Limb (tissue), 2 donors: ENCODE data around the gene ZBTB48.
A peak's percentile ranks its signal among the peaks of the same experiment; 100 is the strongest.
"Not testable (repeated sequence)": the region's sequence is repeated elsewhere in the genome, so short reads cannot be mapped to it uniquely, and the experiment has no call there.

Source experiments
- DNase-seq, 2 donors: peaks; one replicate each; pipeline ENCODE4 v3.0.0-alpha.2; 2016; ENCODE audit errors: extremely low spot score in 2 of 2

The ZBTB48 gene

GRCh38 chr1:6579374-6580118, at the start of gene ZBTB48:
ZBTB48 (plus strand) TSS chr1:6579994; CDS start chr1:6580610, 616 bp downstream.
- peak; percentile 98 to 100 for DNase-seq

GRCh38 chr1:6530504-6531160, 49.2 kb upstream of the ZBTB48 start:
- DNase-seq, result no peak

GRCh38 chr1:6531996-6532395, 47.8 kb upstream of the ZBTB48 start:
- DNase-seq, result no peak

- no peak for DNase-seq
These were observed 45.5 kb upstream of the ZBTB48 start for GRCh38 chr1:6534248-6534822.

- DNase-seq, result no peak
These were observed 44.6 kb upstream of the ZBTB48 start for GRCh38 chr1:6535214-6535613.

GRCh38 chr1:6536291-6536690, 43.5 kb upstream of the ZBTB48 start:
- no peak for DNase-seq

- no peak for DNase-seq
These were observed 40.8 kb upstream of the ZBTB48 start for GRCh38 chr1:6538956-6539355.

- no peak for DNase-seq
These were observed 35.0 kb upstream of the ZBTB48 start for GRCh38 chr1:6544831-6545230.

- DNase-seq, result no peak
These were observed 34.3 kb upstream of the ZBTB48 start for GRCh38 chr1:6545276-6546112.

GRCh38 chr1:6546326-6546725, 33.5 kb upstream of the ZBTB48 start:
- no peak for DNase-seq

- no peak for DNase-seq
These were observed 32.5 kb upstream of the ZBTB48 start for GRCh38 chr1:6547301-6547700.

- DNase-seq, result peak; percentile 93 to 98
These were observed 25.5 kb upstream of the ZBTB48 start, which contains the start of gene NOL9 for GRCh38 chr1:6554031-6554906. NOL9 (minus strand) TSS chr1:6554513; CDS start chr1:6554502, 11 bp downstream.

- DNase-seq, result peak; percentile 10 to 50
These were observed 24.7 kb upstream of the ZBTB48 start, which contains the start of gene TAS1R1 for GRCh38 chr1:6554907-6555778. TAS1R1 (plus strand) TSS chr1:6555307; CDS start chr1:6555374, 67 bp downstream.

- DNase-seq, result no peak
These were observed 22.2 kb upstream of the ZBTB48 start for GRCh38 chr1:6557597-6557996.

- not testable (repeated sequence) for DNase-seq
These were observed 20.6 kb upstream of the ZBTB48 start for GRCh38 chr1:6559161-6559560.

GRCh38 chr1:6560267-6560666, 19.5 kb upstream of the ZBTB48 start:
- DNase-seq, result no peak

GRCh38 chr1:6569033-6569432, 10.8 kb upstream of the ZBTB48 start:
- DNase-seq, result no peak

- no peak for DNase-seq
These were observed 9.7 kb upstream of the ZBTB48 start for GRCh38 chr1:6570100-6570499.

GRCh38 chr1:6570987-6571386, 8.8 kb upstream of the ZBTB48 start:
- DNase-seq, result no peak
